ENCODE data around the gene UBC. TPM values are rescaled to one million over a fixed set of nuclear protein-coding genes. Genes with fewer than 3 reads are reported as not detected.

Gene UBC
- total and polyA plus RNA-seq, 2 of the 4 experiments (the other 2 are of a cell fraction): 2,042 to 4,320 TPM

DNA sequence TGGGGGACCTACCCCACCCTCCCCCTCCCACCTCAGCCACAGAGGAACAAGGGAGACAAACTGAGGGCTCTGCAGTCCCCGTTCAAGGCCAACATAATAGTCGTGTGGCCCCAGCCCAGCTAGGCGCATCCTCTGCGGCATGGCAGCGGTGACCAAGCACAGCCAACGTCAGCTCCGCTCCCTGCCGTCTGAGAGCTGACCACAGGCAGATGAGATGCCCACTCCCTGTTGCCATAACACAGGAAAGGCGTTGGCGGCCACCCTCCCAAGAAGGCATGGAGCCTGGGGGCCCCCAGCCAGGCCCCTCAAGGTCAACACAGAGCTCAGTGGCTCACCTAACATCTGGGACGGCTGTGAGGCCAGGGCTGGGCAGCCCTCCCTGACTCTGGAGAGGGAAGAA is 32.6 kb upstream of the UBC start:
- DNase-seq: no peak
- in situ Hi-C loops (cut with MboI; ENCODE audit: low sequenced_read_pairs): no loop called here

More for the DNA sequence above, 32.6 kb upstream of the UBC start:
- Histone ChIP-seq H3K36me3 (ENCODE audit: control insufficient read depth, insufficient read depth, low read length) (peaks cover 31% of the 10 kb centered on the region), H3K14ac (replicated peaks; ENCODE audit: low read depth, low read length) (no peak overlapping the region), H4K5ac (ENCODE audit: low read depth, low read length) (no peak overlapping the region), H2BK120ac (ENCODE audit: low read depth, low read length) (no peak overlapping the region), H2BK5ac (ENCODE audit: low read depth, low read length, poor library complexity, severe bottlenecking) (no peak overlapping the region), H3K27ac (ENCODE audit: insufficient read depth, low read length) (no peak overlapping the region), H3K27me3 (ENCODE audit: control insufficient read depth, insufficient read depth, low read length) (no peaks in the 10 kb centered on the region), H2AK9ac (replicated peaks; ENCODE audit: low read depth, low read length, poor library complexity) (no peak overlapping the region), H3K9ac (ENCODE audit: low read depth, low read length) (no peak overlapping the region), H3K9me1 (ENCODE audit: insufficient read depth, low read length) (no peaks in the 10 kb centered on the region), H3K4me2 (ENCODE audit: low read depth, low read length) (no peak overlapping the region), H3K56ac (ENCODE audit: extremely low read depth, insufficient read depth, low read length) (no peak overlapping the region), H4K91ac (ENCODE audit: insufficient read depth, low read depth, low read length) (no peak overlapping the region), H2AK5ac (ENCODE audit: low read depth, low read length) (no peak overlapping the region), H4K8ac (ENCODE audit: low read depth in 2 of 2, low read length in 2 of 2) (no peak overlapping the region), H3K4me3 (ENCODE audit: insufficient read depth, low read depth, low read length) (no peak overlapping the region), H3K79me1 (ENCODE audit: low read depth in 1 of 2, low read length in 2 of 2) (no peaks in the 10 kb centered on the region), H2BK15ac (ENCODE audit: low read depth, low read length) (no peak overlapping the region), H4K20me1 (ENCODE audit: insufficient read depth, low read length) (no peaks in the 10 kb centered on the region; the same call in 1 of the 2 replicates), H3K4me1 (ENCODE audit: control insufficient read depth, insufficient read depth, low read length) (no peaks in the 10 kb centered on the region), H2AFZ (replicated peaks; ENCODE audit: low read length, poor library complexity) (no peak overlapping the region), H2BK20ac (ENCODE audit: low read depth, low read length) (no peak overlapping the region), H3K4ac (ENCODE audit: low read depth, low read length) (no peak overlapping the region), H3K9me3 (ENCODE audit: control insufficient read depth, insufficient read depth, low read length) (no peaks in the 10 kb centered on the region), H3K18ac (ENCODE audit: low read depth, low read length) (no peak overlapping the region), H3K23ac (ENCODE audit: low read depth, low read length) (no peak overlapping the region)
- ATAC-seq (ENCODE audit: low read depth): no peak
- dilution Hi-C loops (cut with HindIII; ENCODE audit: low sequenced_read_pairs, unreplicated experiment) (no loop called here), intact Hi-C loops (cut with micrococcal nuclease) (no loop called here)
- no TSS peak for BruUV-seq (replicated peaks)
- ChIA-PET CTCF (no interaction called here), POLR2A (ENCODE audit: unreplicated experiment) (no interaction called here)
- 88% methylated on average over 2 of the region's 11 CpGs; no CpG with 5 or more reads in 1 of the 2 experiments for WGBS, 2 experiments (ENCODE audit: extremely low coverage in 2 of 2, insufficient read length in 1 of 2)
- no peak for TF ChIP-seq BHLHE40 (IDR thresholded peaks at IDR 0.05; ENCODE audit: low read depth, low read length)
- TF ChIP-seq, protein P1, sequence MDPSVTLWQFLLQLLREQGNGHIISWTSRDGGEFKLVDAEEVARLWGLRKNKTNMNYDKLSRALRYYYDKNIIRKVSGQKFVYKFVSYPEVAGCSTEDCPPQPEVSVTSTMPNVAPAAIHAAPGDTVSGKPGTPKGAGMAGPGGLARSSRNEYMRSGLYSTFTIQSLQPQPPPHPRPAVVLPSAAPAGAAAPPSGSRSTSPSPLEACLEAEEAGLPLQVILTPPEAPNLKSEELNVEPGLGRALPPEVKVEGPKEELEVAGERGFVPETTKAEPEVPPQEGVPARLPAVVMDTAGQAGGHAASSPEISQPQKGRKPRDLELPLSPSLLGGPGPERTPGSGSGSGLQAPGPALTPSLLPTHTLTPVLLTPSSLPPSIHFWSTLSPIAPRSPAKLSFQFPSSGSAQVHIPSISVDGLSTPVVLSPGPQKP (IDR thresholded peaks at IDR 0.05; ENCODE audit: borderline replicate concordance, low read depth, low read length): no peak
- TF ChIP-seq, protein P2, sequence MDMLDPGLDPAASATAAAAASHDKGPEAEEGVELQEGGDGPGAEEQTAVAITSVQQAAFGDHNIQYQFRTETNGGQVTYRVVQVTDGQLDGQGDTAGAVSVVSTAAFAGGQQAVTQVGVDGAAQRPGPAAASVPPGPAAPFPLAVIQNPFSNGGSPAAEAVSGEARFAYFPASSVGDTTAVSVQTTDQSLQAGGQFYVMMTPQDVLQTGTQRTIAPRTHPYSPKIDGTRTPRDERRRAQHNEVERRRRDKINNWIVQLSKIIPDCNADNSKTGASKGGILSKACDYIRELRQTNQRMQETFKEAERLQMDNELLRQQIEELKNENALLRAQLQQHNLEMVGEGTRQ (IDR thresholded peaks at IDR 0.05; ENCODE audit: low read depth, low read length): no peak
- TF ChIP-seq SMC3 (IDR thresholded peaks at IDR 0.05; ENCODE audit: low read depth, low read length): no peak
